Lower lobe of right lung (tissue), 2 donors: Measurements from ENCODE around the gene UCP2. TPM values are rescaled to one million over a fixed set of nuclear protein-coding genes. Genes with fewer than 3 reads are reported as not detected.

Experiments
- ATAC-seq, 2 donors: fragments of 200-7000 bp; cut with Tn5 transposase; one replicate each; pipeline ENCODE4 v1.9.1; 2020 to 2022; ENCODE audit warnings: mild to moderate bottlenecking in 2 of 2, moderate library complexity in 2 of 2
- DNase-seq: peaks from one replicate; pipeline ENCODE4 v3.0.0-alpha.2; 2020
- H3K27ac ChIP-seq: fragments of 200-600 bp; one replicate; pipeline ENCODE4 v1.8.0; 2022
- H3K27me3 ChIP-seq: fragments of 200-600 bp; one replicate; pipeline ENCODE4 v1.8.0; 2022; ENCODE audit warnings: low read depth
- H3K36me3 ChIP-seq: fragments of 200-600 bp; one replicate; pipeline ENCODE4 v1.8.0; 2022; ENCODE audit warnings: mild to moderate bottlenecking
- H3K4me1 ChIP-seq: fragments of 200-600 bp; one replicate; pipeline ENCODE4 v1.8.0; 2022
- H3K4me3 ChIP-seq: fragments of 200-600 bp; one replicate; pipeline ENCODE4 v1.8.0; 2022; ENCODE audit warnings: mild to moderate bottlenecking
- H3K9me3 ChIP-seq: fragments of 200-600 bp; one replicate; pipeline ENCODE4 v1.8.0; 2022
- intact Hi-C: fragments of 100-400 bp; cut with DNase I; formaldehyde crosslinking; loops from one replicate; pipeline ENCODE4 v1.11.0; 2022
- total RNA-seq: library from RNA; stranded (reverse); fragmentation: NEBNext Ultra II Directional; extraction: Animal tissue kit (Norgen Biotek cat#: 25700); gene quantifications from one replicate; pipeline ENCODE4 v1.2.1, GENCODE V29; 2021
- TF ChIP-seq, protein P1 (sequence below): fragments of 200-600 bp; IDR thresholded peaks from one replicate; pipeline ENCODE4 v1.8.0; 2022; ENCODE audit warnings: antibody characterized with exemption, mild to moderate bottlenecking
- donor health status: DM: no; HTN: yes; CAD: no; lungs with severe emphysema.

Gene UCP2
- total RNA-seq, 1 donor from 2014 or later, result 83.5 TPM

DNA sequence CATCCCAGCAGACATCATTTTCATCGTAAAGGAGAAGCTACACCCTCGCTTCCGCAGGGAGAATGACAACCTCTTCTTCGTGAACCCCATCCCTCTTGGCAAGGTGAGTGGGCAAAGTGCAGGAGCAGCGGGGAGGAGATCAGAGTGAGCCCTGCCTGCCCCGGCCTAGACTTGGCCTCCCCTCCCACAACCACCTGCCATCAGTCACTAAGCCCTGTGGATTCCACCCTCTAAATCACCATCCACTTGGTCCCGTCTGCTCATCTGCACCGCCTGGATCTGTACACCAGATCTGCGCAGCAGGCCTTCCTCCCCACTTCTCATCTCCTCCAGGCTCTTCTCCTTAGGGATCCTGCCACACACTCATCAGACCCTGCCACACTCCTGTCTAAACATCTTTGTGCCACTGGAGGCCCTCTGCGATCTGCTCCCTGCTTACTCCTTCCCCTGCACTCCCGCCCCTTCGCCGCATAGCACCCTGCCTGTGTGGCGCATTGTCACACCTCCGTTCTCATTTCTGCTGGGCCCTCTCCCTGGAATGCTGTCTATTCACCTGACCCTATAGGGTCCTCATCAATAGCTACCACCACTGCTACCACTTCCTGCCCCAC is 14.2 kb downstream of the UCP2 start:
- no peaks in the 10 kb centered on the region for H3K27me3 ChIP-seq
- no peaks in the 10 kb centered on the region for H3K9me3 ChIP-seq
- H3K4me3 ChIP-seq, result no peak overlapping the region
- peaks cover 3% of the 10 kb centered on the region for H3K4me1 ChIP-seq
- H3K27ac ChIP-seq, result no peak overlapping the region
- H3K36me3 ChIP-seq, result no peaks in the 10 kb centered on the region
- ATAC-seq, result no peak
- TF ChIP-seq, protein P1, sequence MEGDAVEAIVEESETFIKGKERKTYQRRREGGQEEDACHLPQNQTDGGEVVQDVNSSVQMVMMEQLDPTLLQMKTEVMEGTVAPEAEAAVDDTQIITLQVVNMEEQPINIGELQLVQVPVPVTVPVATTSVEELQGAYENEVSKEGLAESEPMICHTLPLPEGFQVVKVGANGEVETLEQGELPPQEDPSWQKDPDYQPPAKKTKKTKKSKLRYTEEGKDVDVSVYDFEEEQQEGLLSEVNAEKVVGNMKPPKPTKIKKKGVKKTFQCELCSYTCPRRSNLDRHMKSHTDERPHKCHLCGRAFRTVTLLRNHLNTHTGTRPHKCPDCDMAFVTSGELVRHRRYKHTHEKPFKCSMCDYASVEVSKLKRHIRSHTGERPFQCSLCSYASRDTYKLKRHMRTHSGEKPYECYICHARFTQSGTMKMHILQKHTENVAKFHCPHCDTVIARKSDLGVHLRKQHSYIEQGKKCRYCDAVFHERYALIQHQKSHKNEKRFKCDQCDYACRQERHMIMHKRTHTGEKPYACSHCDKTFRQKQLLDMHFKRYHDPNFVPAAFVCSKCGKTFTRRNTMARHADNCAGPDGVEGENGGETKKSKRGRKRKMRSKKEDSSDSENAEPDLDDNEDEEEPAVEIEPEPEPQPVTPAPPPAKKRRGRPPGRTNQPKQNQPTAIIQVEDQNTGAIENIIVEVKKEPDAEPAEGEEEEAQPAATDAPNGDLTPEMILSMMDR, result no peak
- DNase-seq, result peak; percentile 27
- intact Hi-C loops, result no loop called here

DNA sequence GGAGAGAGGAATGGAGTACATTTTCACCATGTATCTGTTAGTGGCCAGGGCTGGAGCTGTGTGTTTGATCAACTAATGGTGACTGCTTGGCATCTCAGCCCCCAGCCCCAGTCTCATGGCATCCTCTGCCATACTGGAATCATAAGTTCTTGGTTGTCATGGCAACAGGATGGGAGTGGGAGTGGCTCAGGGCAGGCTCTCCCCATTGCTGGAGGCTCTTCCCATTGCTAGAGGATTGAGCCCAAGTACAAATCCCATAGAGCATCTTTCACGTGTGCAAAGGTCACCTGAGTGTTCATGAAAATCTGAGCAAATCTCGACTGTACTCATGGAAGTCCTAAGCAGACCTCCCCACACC is 16.9 kb downstream of the UCP2 start:
- TF ChIP-seq, protein P1, result no peak
- H3K27me3 ChIP-seq, result no peaks in the 10 kb centered on the region
- intact Hi-C loops, result no loop called here
- DNase-seq (no peak), ATAC-seq (no peak)
- no peak overlapping the region for H3K4me3 ChIP-seq
- no peaks in the 10 kb centered on the region for H3K9me3 ChIP-seq
- no peaks in the 10 kb centered on the region for H3K4me1 ChIP-seq
- no peak overlapping the region for H3K27ac ChIP-seq
- no peaks in the 10 kb centered on the region for H3K36me3 ChIP-seq

GRCh38 chr11:73965076-73965763 is 17.4 kb downstream of the UCP2 start:
- no peak overlapping the region for H3K27ac ChIP-seq
- ATAC-seq, result no peak

GRCh38 chr11:73963861-73964260 is 18.8 kb downstream of the UCP2 start:
- TF ChIP-seq, protein P1, result no peak
- intact Hi-C loops, result no loop called here
- no peaks in the 10 kb centered on the region for H3K9me3 ChIP-seq
- H3K27me3 ChIP-seq, result no peaks in the 10 kb centered on the region
- DNase-seq, result no peak
- no peak overlapping the region for H3K4me3 ChIP-seq
- no peaks in the 10 kb centered on the region for H3K4me1 ChIP-seq
- H3K36me3 ChIP-seq, result no peaks in the 10 kb centered on the region
- ATAC-seq, result peak in 1 of 2 donors; percentile 6
- no peak overlapping the region for H3K27ac ChIP-seq

More at GRCh38 chr11:73965076-73965763, 17.4 kb downstream of the UCP2 start:
- DNase-seq, result no peak
- no peaks in the 10 kb centered on the region for H3K36me3 ChIP-seq
- intact Hi-C loops, result no loop called here
- no peaks in the 10 kb centered on the region for H3K4me1 ChIP-seq
- no peak overlapping the region for H3K4me3 ChIP-seq
- TF ChIP-seq, protein P1, result no peak
- H3K9me3 ChIP-seq, result no peaks in the 10 kb centered on the region
- no peaks in the 10 kb centered on the region for H3K27me3 ChIP-seq

GRCh38 chr11:73962101-73962705 is 20.4 kb downstream of the UCP2 start:
- no peaks in the 10 kb centered on the region for H3K4me1 ChIP-seq
- intact Hi-C loops, result no loop called here
- DNase-seq (no peak), ATAC-seq (no peak)
- TF ChIP-seq, protein P1, result no peak
- no peak overlapping the region for H3K27ac ChIP-seq
- no peaks in the 10 kb centered on the region for H3K9me3 ChIP-seq
- H3K36me3 ChIP-seq, result no peaks in the 10 kb centered on the region
- H3K4me3 ChIP-seq, result no peak overlapping the region
- H3K27me3 ChIP-seq, result peaks cover 1% of the 10 kb centered on the region
